Suprapubic skin (tissue), 4 donors: Measurements from ENCODE around the gene PRIM1. TPM values are rescaled to one million over a fixed set of nuclear protein-coding genes. Genes with fewer than 3 reads are reported as not detected.
A peak's percentile ranks its signal among the peaks of the same experiment; 100 is the strongest.

Experiments
- DNase-seq, 2 donors: peaks; one replicate each; pipeline ENCODE4 v3.0.0-alpha.2; 2019; ENCODE audit warnings: low spot score in 2 of 2
- H3K27ac ChIP-seq: fragments of 200-600 bp; sonication (generic); one replicate; pipeline ENCODE4 v1.5.1; 2019
- H3K27me3 ChIP-seq: fragments of 200-600 bp; sonication (generic); one replicate; pipeline ENCODE4 v1.5.1; 2019
- H3K36me3 ChIP-seq: fragments of 200-600 bp; sonication (generic); one replicate; pipeline ENCODE4 v1.5.1; 2019
- H3K4me1 ChIP-seq: fragments of 200-600 bp; sonication (generic); one replicate; pipeline ENCODE4 v1.5.1; 2019
- H3K4me3 ChIP-seq: fragments of 200-600 bp; sonication (generic); one replicate; pipeline ENCODE4 v1.5.1; 2019; ENCODE audit warnings: mild to moderate bottlenecking
- H3K9me3 ChIP-seq: fragments of 200-600 bp; sonication (generic); one replicate; pipeline ENCODE4 v1.5.1; 2019
- EP300 ChIP-seq: sonication (generic); formaldehyde crosslinking; IDR thresholded peaks from one replicate; pipeline ENCODE4 v1.6.1; 2017; ENCODE audit warnings: antibody characterized with exemption
- POLR2A ChIP-seq, 2 donors: fragments of 450-650 bp; IDR thresholded peaks; one replicate each; pipeline ENCODE4 v1.6.1; 2017; ENCODE audit warnings: antibody characterized with exemption in 2 of 2, mild to moderate bottlenecking in 2 of 2, moderate library complexity in 2 of 2
- POLR2AphosphoS5 ChIP-seq, 3 donors: sonication (generic); formaldehyde crosslinking; IDR thresholded peaks; one replicate each; pipeline ENCODE4 v1.6.1; 2017; ENCODE audit warnings: antibody characterized with exemption in 3 of 3
- WGBS: methylation state at CpG from one replicate; pipeline ENCODE4 v1.1.5; 2018; 5-methylcytosine and 5-hydroxymethylcytosine counted together
- total RNA-seq, 4 donors: library from RNA; depleted of rRNA; stranded (reverse); fragments of >200 nt; gene quantifications; one replicate each; pipeline ENCODE4 v1.1.0, GENCODE V29; 2016
- TF ChIP-seq, protein P1 (sequence below), 2 donors: fragments of 200-600 bp in 1 of 2; fragments of 450-650 bp in 1 of 2; sonication (generic) in 1 of 2; IDR thresholded peaks; one replicate each; pipeline ENCODE4 v1.5.1; 2016 to 2019; ENCODE audit warnings: antibody characterized with exemption in 2 of 2, mild to moderate bottlenecking in 1 of 2, moderate library complexity in 1 of 2

The PRIM1 gene
- total RNA-seq, 4 donors from 2014 or later = 9.1 to 12.4 (median 10.3) TPM

DNA sequence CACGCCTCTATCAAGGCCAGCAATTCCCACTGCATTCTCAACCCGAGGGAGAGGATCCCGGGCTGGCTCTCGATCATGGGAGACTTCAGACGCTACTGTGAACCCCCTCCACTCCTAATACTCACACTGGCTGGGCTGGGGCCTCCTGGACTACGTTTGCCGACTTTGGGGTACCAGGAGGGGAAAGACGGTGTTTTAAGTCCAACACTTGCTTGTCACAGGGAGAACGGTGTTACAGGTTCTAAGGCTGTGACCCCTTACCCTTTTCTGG, 27.5 kb downstream of the PRIM1 start:
- TF ChIP-seq, protein P1, sequence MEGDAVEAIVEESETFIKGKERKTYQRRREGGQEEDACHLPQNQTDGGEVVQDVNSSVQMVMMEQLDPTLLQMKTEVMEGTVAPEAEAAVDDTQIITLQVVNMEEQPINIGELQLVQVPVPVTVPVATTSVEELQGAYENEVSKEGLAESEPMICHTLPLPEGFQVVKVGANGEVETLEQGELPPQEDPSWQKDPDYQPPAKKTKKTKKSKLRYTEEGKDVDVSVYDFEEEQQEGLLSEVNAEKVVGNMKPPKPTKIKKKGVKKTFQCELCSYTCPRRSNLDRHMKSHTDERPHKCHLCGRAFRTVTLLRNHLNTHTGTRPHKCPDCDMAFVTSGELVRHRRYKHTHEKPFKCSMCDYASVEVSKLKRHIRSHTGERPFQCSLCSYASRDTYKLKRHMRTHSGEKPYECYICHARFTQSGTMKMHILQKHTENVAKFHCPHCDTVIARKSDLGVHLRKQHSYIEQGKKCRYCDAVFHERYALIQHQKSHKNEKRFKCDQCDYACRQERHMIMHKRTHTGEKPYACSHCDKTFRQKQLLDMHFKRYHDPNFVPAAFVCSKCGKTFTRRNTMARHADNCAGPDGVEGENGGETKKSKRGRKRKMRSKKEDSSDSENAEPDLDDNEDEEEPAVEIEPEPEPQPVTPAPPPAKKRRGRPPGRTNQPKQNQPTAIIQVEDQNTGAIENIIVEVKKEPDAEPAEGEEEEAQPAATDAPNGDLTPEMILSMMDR (IDR thresholded peaks at IDR 0.05) = no peak
- TF ChIP-seq EP300 (no peak), POLR2A (IDR thresholded peaks at IDR 0.05) (no peak), POLR2AphosphoS5 (IDR thresholded peaks at IDR 0.05) (no peak)
- Histone ChIP-seq H3K27me3 (no peaks in the 10 kb centered on the region), H3K9me3 (no peaks in the 10 kb centered on the region), H3K36me3 (peaks cover 10% of the 10 kb centered on the region), H3K4me3 (peak overlapping the region; percentile 82), H3K4me1 (peaks cover 47% of the 10 kb centered on the region), H3K27ac (peak overlapping the region; percentile 98)
- WGBS = 0% methylated on average over 9 of the region's 9 CpGs
- no peak for DNase-seq

DNA sequence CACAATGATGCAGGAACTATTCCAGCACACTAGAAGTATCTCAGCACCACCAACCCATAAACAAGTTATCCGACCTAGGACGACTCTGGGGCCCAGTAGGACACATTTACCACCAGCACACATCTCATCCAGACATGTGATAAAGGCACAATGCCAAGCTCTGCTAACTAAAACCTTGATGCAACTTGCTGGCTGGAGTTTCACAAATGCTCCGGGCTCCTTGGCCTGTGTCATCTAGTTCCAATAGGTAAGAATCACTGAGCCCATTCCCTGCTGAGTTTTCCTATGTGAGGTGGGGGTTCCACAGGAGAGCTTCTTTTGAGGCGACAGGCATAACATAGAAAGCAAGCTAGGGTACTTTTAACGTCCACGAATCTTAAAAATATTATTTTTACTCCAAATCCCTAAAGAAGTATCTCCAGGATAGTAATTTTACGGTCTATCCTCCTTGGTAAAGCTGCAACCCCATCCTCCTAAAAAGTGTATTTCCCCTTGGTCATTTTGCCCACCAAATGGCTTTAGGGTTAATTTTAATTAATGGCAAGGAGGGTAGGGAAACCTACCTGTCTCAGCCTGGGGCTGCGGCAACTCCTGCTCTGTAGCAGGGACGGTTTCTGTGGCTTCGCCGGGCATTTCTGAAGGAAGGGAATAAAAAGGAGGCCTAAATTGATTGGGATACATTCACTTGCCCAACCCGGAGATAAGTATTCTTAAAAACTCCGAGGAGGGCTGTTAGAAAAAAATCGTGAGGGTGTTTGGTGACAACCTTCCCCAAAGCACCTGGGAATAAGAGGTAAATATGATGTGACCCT, 28.0 kb downstream of the PRIM1 start:
- H3K4me1 ChIP-seq = peaks cover 53% of the 10 kb centered on the region
- no peak for TF ChIP-seq POLR2A (IDR thresholded peaks at IDR 0.05)
- TF ChIP-seq POLR2AphosphoS5 (IDR thresholded peaks at IDR 0.05) = peak in 1 of 3 donors; percentile 63
- peak overlapping the region; percentile 82 for H3K4me3 ChIP-seq
- WGBS = under 1% methylated on average over 14 of the region's 14 CpGs
- H3K9me3 ChIP-seq = no peaks in the 10 kb centered on the region
- peaks cover 16% of the 10 kb centered on the region for H3K36me3 ChIP-seq
- H3K27me3 ChIP-seq = no peaks in the 10 kb centered on the region
- peak in 1 of 2 donors; percentile 78 for DNase-seq
- peak overlapping the region; percentile 98 for H3K27ac ChIP-seq

DNA sequence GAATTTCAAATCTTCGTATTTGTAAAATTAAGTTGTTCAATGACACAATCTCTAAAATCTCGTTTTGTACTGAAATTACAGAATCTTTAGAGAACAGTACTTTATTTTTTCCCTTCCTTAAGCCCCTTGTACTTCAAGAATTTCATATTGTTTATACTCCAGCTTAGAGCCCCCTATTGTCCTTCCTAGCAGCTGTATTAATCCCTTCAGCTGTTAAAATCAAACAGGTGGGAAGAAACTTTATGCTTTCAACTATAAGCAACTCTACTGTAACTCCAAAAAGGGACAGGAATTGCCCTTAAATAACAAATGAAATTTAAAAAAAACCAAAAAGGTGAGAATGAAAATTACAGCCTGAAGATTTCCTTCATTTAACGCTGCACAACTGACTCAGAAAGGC, 28.8 kb downstream of the PRIM1 start:
- WGBS = 36% methylated on average over 3 of the region's 3 CpGs
- no peak for DNase-seq
- Histone ChIP-seq H3K4me1 (peaks cover 60% of the 10 kb centered on the region), H3K36me3 (peaks cover 23% of the 10 kb centered on the region), H3K9me3 (no peaks in the 10 kb centered on the region), H3K27ac (peak overlapping the region; percentile 98), H3K4me3 (peak overlapping the region; percentile 82), H3K27me3 (no peaks in the 10 kb centered on the region)
- TF ChIP-seq POLR2AphosphoS5 (IDR thresholded peaks at IDR 0.05) = no peak
- TF ChIP-seq POLR2A (IDR thresholded peaks at IDR 0.05) = no peak

DNA sequence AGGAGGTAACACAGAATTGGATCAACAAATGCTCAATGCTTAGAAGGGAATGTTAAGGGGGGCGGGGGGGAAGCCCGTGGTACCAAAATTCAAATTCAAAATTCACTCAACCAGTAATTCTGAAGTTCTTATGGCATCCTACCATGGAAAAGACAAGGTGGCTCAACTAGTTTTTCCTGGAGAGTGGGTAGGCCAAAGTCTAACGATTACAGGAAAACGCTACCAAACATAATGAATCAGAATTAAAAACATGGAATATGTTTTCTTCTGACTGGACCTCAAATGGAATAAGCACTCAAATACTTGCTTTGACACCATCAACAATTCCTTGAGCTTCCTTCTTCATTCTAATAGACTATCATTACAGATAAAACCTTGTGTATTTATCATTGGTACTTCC, 29.3 kb downstream of the PRIM1 start:
- peaks cover 24% of the 10 kb centered on the region for H3K36me3 ChIP-seq
- no peak for DNase-seq
- peaks cover 65% of the 10 kb centered on the region for H3K4me1 ChIP-seq
- TF ChIP-seq POLR2A (IDR thresholded peaks at IDR 0.05) (no peak), POLR2AphosphoS5 (IDR thresholded peaks at IDR 0.05) (no peak), EP300 (no peak)
- TF ChIP-seq, protein P1 (IDR thresholded peaks at IDR 0.05) = no peak
- 41% methylated on average over 4 of the region's 4 CpGs for WGBS
- H3K9me3 ChIP-seq = no peaks in the 10 kb centered on the region
- peak overlapping the region; percentile 82 for H3K4me3 ChIP-seq
- H3K27ac ChIP-seq = peak overlapping the region; percentile 98
- H3K27me3 ChIP-seq = no peaks in the 10 kb centered on the region

DNA sequence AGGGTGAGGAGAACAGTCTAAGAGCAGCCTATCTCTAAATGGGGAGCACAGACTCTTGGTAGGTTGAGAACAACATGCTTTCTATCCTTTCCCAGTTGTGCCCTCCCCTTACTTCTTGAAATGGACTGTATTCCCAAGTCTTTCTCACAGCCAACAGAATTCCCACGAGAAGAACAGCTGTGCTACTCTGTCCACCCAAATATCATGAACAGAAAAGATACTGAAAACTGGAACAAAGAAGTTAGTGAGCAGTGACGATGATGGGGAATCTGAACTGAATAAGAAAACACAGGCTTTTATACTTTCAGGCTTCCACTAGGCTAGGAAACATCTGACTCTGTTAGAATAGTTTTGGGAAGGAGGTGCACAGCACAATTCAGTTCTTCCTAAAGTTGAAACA, 30.4 kb downstream of the PRIM1 start:
- Histone ChIP-seq H3K27me3 (no peaks in the 10 kb centered on the region), H3K36me3 (peaks cover 27% of the 10 kb centered on the region), H3K27ac (peak overlapping the region; percentile 98), H3K4me1 (peaks cover 76% of the 10 kb centered on the region), H3K4me3 (peak overlapping the region; percentile 82), H3K9me3 (no peaks in the 10 kb centered on the region)
- TF ChIP-seq, protein P1 (IDR thresholded peaks at IDR 0.05) = no peak
- TF ChIP-seq EP300 = no peak
- no peak for TF ChIP-seq POLR2A (IDR thresholded peaks at IDR 0.05)
- TF ChIP-seq POLR2AphosphoS5 (IDR thresholded peaks at IDR 0.05) = no peak
- DNase-seq = no peak
- WGBS = 28% methylated on average over 2 of the region's 2 CpGs

DNA sequence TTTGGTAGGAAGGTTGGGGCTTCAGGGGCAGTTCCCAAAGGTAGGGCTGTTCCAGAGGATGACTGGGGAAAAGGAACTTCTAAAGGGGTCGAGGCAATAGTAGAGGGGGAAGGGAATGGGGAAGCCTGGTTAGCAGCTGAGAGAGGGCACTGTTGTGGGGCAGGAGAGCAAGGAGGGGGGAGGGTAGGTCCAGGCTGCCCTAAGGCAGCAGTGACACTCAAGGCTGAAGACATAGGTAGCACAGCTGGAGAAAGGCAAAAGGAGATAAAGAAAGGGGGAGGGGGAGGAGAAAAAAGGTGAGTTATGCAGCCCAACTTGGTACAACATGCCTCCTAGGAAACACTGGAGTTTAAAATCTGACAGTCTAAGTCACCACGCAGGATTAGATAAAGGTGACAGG, 30.9 kb downstream of the PRIM1 start:
- H3K9me3 ChIP-seq = no peaks in the 10 kb centered on the region
- DNase-seq = no peak
- H3K4me3 ChIP-seq = peak overlapping the region; percentile 82

More for the DNA sequence above, 30.9 kb downstream of the PRIM1 start:
- peaks cover 27% of the 10 kb centered on the region for H3K36me3 ChIP-seq
- WGBS = 44% methylated on average over 2 of the region's 2 CpGs
- peak overlapping the region; percentile 98 for H3K27ac ChIP-seq
- no peaks in the 10 kb centered on the region for H3K27me3 ChIP-seq
- peaks cover 81% of the 10 kb centered on the region for H3K4me1 ChIP-seq
- TF ChIP-seq POLR2AphosphoS5 (IDR thresholded peaks at IDR 0.05) (no peak), EP300 (no peak), POLR2A (IDR thresholded peaks at IDR 0.05) (no peak)
- TF ChIP-seq, protein P1 (IDR thresholded peaks at IDR 0.05) = no peak
